ENCODE results near the gene TADA3. TPM values are rescaled to one million over a fixed set of nuclear protein-coding genes. Genes with fewer than 3 reads are reported as not detected.

Gene TADA3
- total RNA-seq, 1 experiment from 2014 or later = 85.4 TPM

- Histone ChIP-seq H3K9me3 (ENCODE audit: low read length) (no peaks in the 10 kb centered on the region), H3K27ac (ENCODE audit: low read length) (no peak overlapping the region), H3K36me3 (ENCODE audit: low read depth, low read length) (peaks cover 10% of the 10 kb centered on the region; the same call in 1 of the 2 replicates), H3K4me2 (ENCODE audit: low read length) (no peak overlapping the region), H3K9me2 (replicated peaks; ENCODE audit: low read length) (no peaks in the 10 kb centered on the region), H3F3A (ENCODE audit: low read length, unreplicated experiment) (no peaks in the 10 kb centered on the region), H3K27me3 (ENCODE audit: low read length) (no peaks in the 10 kb centered on the region), H3K9ac (ENCODE audit: low read length) (no peak overlapping the region), H4K20me1 (ENCODE audit: low read length) (no peaks in the 10 kb centered on the region), H2AFZ (ENCODE audit: low read length) (no peak overlapping the region), H3K79me2 (ENCODE audit: low read length) (no peaks in the 10 kb centered on the region), H3K4me3 (ENCODE audit: low read length) (no peak overlapping the region), H3K4me1 (ENCODE audit: insufficient read depth, low read length) (no peaks in the 10 kb centered on the region)
- DNase-seq = no peak
- POLR2A ChIA-PET (ENCODE audit: unreplicated experiment) = no interaction called here
- no peak for ATAC-seq
- TF ChIP-seq EZH2phosphoT487 (IDR thresholded peaks at IDR 0.05; ENCODE audit: borderline replicate concordance, low read length) (no peak), EZH2 (IDR thresholded peaks at IDR 0.05; ENCODE audit: low read length, unreplicated experiment) (no peak)
- TF ChIP-seq, protein P1, sequence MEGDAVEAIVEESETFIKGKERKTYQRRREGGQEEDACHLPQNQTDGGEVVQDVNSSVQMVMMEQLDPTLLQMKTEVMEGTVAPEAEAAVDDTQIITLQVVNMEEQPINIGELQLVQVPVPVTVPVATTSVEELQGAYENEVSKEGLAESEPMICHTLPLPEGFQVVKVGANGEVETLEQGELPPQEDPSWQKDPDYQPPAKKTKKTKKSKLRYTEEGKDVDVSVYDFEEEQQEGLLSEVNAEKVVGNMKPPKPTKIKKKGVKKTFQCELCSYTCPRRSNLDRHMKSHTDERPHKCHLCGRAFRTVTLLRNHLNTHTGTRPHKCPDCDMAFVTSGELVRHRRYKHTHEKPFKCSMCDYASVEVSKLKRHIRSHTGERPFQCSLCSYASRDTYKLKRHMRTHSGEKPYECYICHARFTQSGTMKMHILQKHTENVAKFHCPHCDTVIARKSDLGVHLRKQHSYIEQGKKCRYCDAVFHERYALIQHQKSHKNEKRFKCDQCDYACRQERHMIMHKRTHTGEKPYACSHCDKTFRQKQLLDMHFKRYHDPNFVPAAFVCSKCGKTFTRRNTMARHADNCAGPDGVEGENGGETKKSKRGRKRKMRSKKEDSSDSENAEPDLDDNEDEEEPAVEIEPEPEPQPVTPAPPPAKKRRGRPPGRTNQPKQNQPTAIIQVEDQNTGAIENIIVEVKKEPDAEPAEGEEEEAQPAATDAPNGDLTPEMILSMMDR (conservative IDR thresholded peaks at IDR 0.05; ENCODE audit: low read depth, low read length) = no peak
- no TSS peak for BruUV-seq (replicated peaks)
- intact Hi-C loops (cut with micrococcal nuclease) = no loop called here
- CTCF ChIA-PET = no interaction called here
Measured at GRCh38 chr3:9784965-9785364, 7.3 kb downstream of the TADA3 start.

- no peak overlapping the region for H3K4me3 ChIP-seq (ENCODE audit: low read length)
- peaks cover 10% of the 10 kb centered on the region; the same call in 1 of the 2 replicates for H3K36me3 ChIP-seq (ENCODE audit: low read depth, low read length)
- DNase-seq (no peak), ATAC-seq (no peak)
- H4K20me1 ChIP-seq (ENCODE audit: low read length) = no peaks in the 10 kb centered on the region
- no peak overlapping the region for H3K9ac ChIP-seq (ENCODE audit: low read length)
- intact Hi-C loops (cut with micrococcal nuclease) = no loop called here
- H3K4me2 ChIP-seq (ENCODE audit: low read length) = no peak overlapping the region
- ChIA-PET POLR2A (ENCODE audit: unreplicated experiment) (no interaction called here), CTCF (no interaction called here)
- H3K9me2 ChIP-seq (replicated peaks; ENCODE audit: low read length) = no peaks in the 10 kb centered on the region
- no peaks in the 10 kb centered on the region for H3K79me2 ChIP-seq (ENCODE audit: low read length)
- BruUV-seq (replicated peaks) = no TSS peak
- H2AFZ ChIP-seq (ENCODE audit: low read length) = no peak overlapping the region
- no peaks in the 10 kb centered on the region for H3K27me3 ChIP-seq (ENCODE audit: low read length)
- H3K9me3 ChIP-seq (ENCODE audit: low read length) = no peaks in the 10 kb centered on the region
- no peaks in the 10 kb centered on the region for H3F3A ChIP-seq (ENCODE audit: low read length, unreplicated experiment)
- H3K27ac ChIP-seq (ENCODE audit: low read length) = no peak overlapping the region
- H3K4me1 ChIP-seq (ENCODE audit: insufficient read depth, low read length) = no peaks in the 10 kb centered on the region
- TF ChIP-seq, protein P1 (conservative IDR thresholded peaks at IDR 0.05; ENCODE audit: low read depth, low read length) = no peak
- TF ChIP-seq EZH2 (IDR thresholded peaks at IDR 0.05; ENCODE audit: low read length, unreplicated experiment) = no peak
- no peak for TF ChIP-seq EZH2phosphoT487 (IDR thresholded peaks at IDR 0.05; ENCODE audit: borderline replicate concordance, low read length)
Measured at GRCh38 chr3:9783954-9784353, 8.3 kb downstream of the TADA3 start.

DNA sequence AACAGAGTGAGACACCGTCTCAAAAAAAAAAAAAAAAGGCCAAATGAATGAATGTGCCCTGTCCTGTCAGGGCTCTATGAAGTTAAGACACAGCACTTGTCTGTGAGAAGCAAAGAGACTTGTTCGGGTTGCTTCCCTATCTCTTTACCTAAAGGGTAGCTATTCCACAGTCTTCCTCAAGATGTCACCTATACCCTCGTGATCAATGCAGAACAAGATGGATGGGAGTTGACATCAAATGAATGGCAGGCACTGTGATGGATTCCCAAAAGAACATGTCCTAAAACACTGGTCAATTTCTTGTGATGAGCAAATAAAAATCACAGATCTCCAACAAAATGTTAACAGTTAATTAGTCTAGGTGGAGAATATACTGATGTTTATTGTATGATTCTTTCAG is 9.5 kb downstream of the TADA3 start:
- ChIA-PET POLR2A (ENCODE audit: unreplicated experiment) (no interaction called here), CTCF (interaction anchor here (0.7 kb wide), 1 partner anchor 131 kb away, joined by 5 read pairs; no protein-coding TSS in a partner anchor)
- H3K9me2 ChIP-seq (replicated peaks; ENCODE audit: low read length) = no peaks in the 10 kb centered on the region
- BruUV-seq (replicated peaks) = no TSS peak
- H3K4me2 ChIP-seq (ENCODE audit: low read length) = no peak overlapping the region
- no peaks in the 10 kb centered on the region for H3K4me1 ChIP-seq (ENCODE audit: insufficient read depth, low read length)
- H3K9me3 ChIP-seq (ENCODE audit: low read length) = no peaks in the 10 kb centered on the region
- intact Hi-C loops (cut with micrococcal nuclease) = no loop called here
- DNase-seq (peak; percentile 35), ATAC-seq (peak; percentile 59)
- no peaks in the 10 kb centered on the region for H3F3A ChIP-seq (ENCODE audit: low read length, unreplicated experiment)
- H3K79me2 ChIP-seq (ENCODE audit: low read length) = no peaks in the 10 kb centered on the region
- H3K36me3 ChIP-seq (ENCODE audit: low read depth, low read length) = peaks cover 10% of the 10 kb centered on the region; the same call in 1 of the 2 replicates
- no peak overlapping the region for H2AFZ ChIP-seq (ENCODE audit: low read length)
- H3K27ac ChIP-seq (ENCODE audit: low read length) = no peak overlapping the region
- H3K9ac ChIP-seq (ENCODE audit: low read length) = no peak overlapping the region
- no peaks in the 10 kb centered on the region for H4K20me1 ChIP-seq (ENCODE audit: low read length)
- no peak for TF ChIP-seq EZH2phosphoT487 (IDR thresholded peaks at IDR 0.05; ENCODE audit: borderline replicate concordance, low read length)
- TF ChIP-seq, protein P1 (conservative IDR thresholded peaks at IDR 0.05; ENCODE audit: low read depth, low read length) = peak; percentile 53
- H3K27me3 ChIP-seq (ENCODE audit: low read length) = no peaks in the 10 kb centered on the region
- no peak overlapping the region for H3K4me3 ChIP-seq (ENCODE audit: low read length)

Measured in PC-3 (cell line).